GM12892 (cell line): ENCODE data around the gene HEPHL1.

Experiments
- POLR2A ChIP-seq: IDR thresholded peaks from 2 replicates; pipeline ENCODE4 v1.6.1; 2011; ENCODE audit warnings: low read depth, low read length, control low read depth
- POLR2AphosphoS5 ChIP-seq: IDR thresholded peaks from 2 replicates; pipeline ENCODE4 v1.6.1; 2011; ENCODE audit warnings: low read depth, low read length, control low read depth

- TF ChIP-seq POLR2A (no peak), POLR2AphosphoS5 (no peak)
Observed at GRCh38 chr11:94132152-94132558, 111.0 kb downstream of the HEPHL1 start.
